Thoracic aorta (tissue), 2 donors: ENCODE results near the gene RASAL2. TPM values are rescaled to one million over a fixed set of nuclear protein-coding genes. Genes with fewer than 3 reads are reported as not detected.
A peak's percentile ranks its signal among the peaks of the same experiment; 100 is the strongest.

ENCODE experiments used
- ATAC-seq: fragments of 150-250 bp; one replicate; pipeline ENCODE4 v1.8.0; 2017; ENCODE audit warnings: low read depth; ENCODE audit not compliant: insufficient number of reproducible peaks, low FRiP score
- DNase-seq: peaks from one replicate; pipeline ENCODE4 v3.0.0-alpha.2; 2020; ENCODE audit warnings: low spot score
- H3K27ac ChIP-seq, 2 donors: fragments of 200-600 bp; sonication (generic); 1 replicate in 1 of 2; 2 replicates in 1 of 2; pipeline ENCODE4 v1.5.1; 2016; ENCODE audit warnings: mild to moderate bottlenecking in 2 of 2, moderate library complexity in 2 of 2
- H3K27me3 ChIP-seq: fragments of 200-600 bp; sonication (generic); replicated peaks from 2 replicates; pipeline ENCODE4 v1.6.0; 2016; ENCODE audit warnings: mild to moderate bottlenecking; ENCODE audit not compliant: insufficient read depth
- H3K36me3 ChIP-seq: fragments of 200-600 bp; sonication (generic); one replicate; pipeline ENCODE4 v1.5.1; 2016
- H3K4me1 ChIP-seq, 2 donors: fragments of 200-600 bp; sonication (generic); 1 replicate in 1 of 2; 2 replicates in 1 of 2; pipeline versions ENCODE4 v1.5.1 to v1.6.0; 2016; ENCODE audit warnings: low read depth in 2 of 2, mild to moderate bottlenecking in 1 of 2; ENCODE audit not compliant: control insufficient read depth in 1 of 2
- H3K4me3 ChIP-seq: fragments of 200-600 bp; sonication (generic); 2 replicates; pipeline ENCODE4 v1.5.1; 2016; ENCODE audit warnings: mild to moderate bottlenecking
- H3K9me3 ChIP-seq: fragments of 200-600 bp; sonication (generic); 2 replicates; pipeline ENCODE4 v1.5.1; 2016
- CTCF ChIP-seq: fragments of 200-600 bp; sonication (generic); IDR thresholded peaks from one replicate; pipeline ENCODE4 v1.5.1; 2019; ENCODE audit warnings: antibody characterized with exemption
- total RNA-seq, 2 donors: library from RNA; depleted of rRNA; stranded (reverse); fragments of >200 nt; gene quantifications; one replicate each; pipeline versions ENCODE4 v1.1.0 to v1.2.3, GENCODE V29; 2016

Gene RASAL2
- total RNA-seq, 2 donors from 2014 or later = 38.0 to 45.1 TPM

GRCh38 chr1:178497903-178498478, 404.1 kb downstream of the RASAL2 start:
- no peak for TF ChIP-seq CTCF
- H3K36me3 ChIP-seq = no peaks in the 10 kb centered on the region
- no peaks in the 10 kb centered on the region for H3K27me3 ChIP-seq
- no peak overlapping the region for H3K4me3 ChIP-seq
- no peak overlapping the region for H3K27ac ChIP-seq
- H3K4me1 ChIP-seq = no peaks in the 10 kb centered on the region
- DNase-seq (no peak), ATAC-seq (no peak)
- H3K9me3 ChIP-seq = no peaks in the 10 kb centered on the region

- Histone ChIP-seq H3K27me3 (no peaks in the 10 kb centered on the region), H3K9me3 (no peaks in the 10 kb centered on the region), H3K4me3 (no peak overlapping the region), H3K4me1 (no peaks in the 10 kb centered on the region), H3K27ac (no peak overlapping the region), H3K36me3 (no peaks in the 10 kb centered on the region)
- no peak for TF ChIP-seq CTCF
- no peak for ATAC-seq
- DNase-seq = no peak
Measured at GRCh38 chr1:178498896-178499675, 405.2 kb downstream of the RASAL2 start.

- peak; percentile 28 for TF ChIP-seq CTCF
- no peaks in the 10 kb centered on the region for H3K4me1 ChIP-seq
- no peaks in the 10 kb centered on the region for H3K27me3 ChIP-seq
- no peak overlapping the region for H3K27ac ChIP-seq
- ATAC-seq (no peak), DNase-seq (no peak)
- no peaks in the 10 kb centered on the region for H3K36me3 ChIP-seq
- H3K9me3 ChIP-seq = no peaks in the 10 kb centered on the region
- H3K4me3 ChIP-seq = no peak overlapping the region
Measured at GRCh38 chr1:178500091-178500770, 406.3 kb downstream of the RASAL2 start.

- DNase-seq (no peak), ATAC-seq (no peak)
- no peak for TF ChIP-seq CTCF
- Histone ChIP-seq H3K4me1 (no peaks in the 10 kb centered on the region), H3K9me3 (no peaks in the 10 kb centered on the region), H3K27ac (no peak overlapping the region), H3K27me3 (no peaks in the 10 kb centered on the region), H3K4me3 (no peak overlapping the region), H3K36me3 (no peaks in the 10 kb centered on the region)
Measured at GRCh38 chr1:178500936-178501554, 407.1 kb downstream of the RASAL2 start.

- Histone ChIP-seq H3K9me3 (no peaks in the 10 kb centered on the region), H3K27ac (no peak overlapping the region), H3K27me3 (no peaks in the 10 kb centered on the region), H3K4me3 (no peak overlapping the region), H3K36me3 (no peaks in the 10 kb centered on the region), H3K4me1 (no peaks in the 10 kb centered on the region)
- peak; percentile 80 for TF ChIP-seq CTCF
- ATAC-seq (no peak), DNase-seq (no peak)
Measured at GRCh38 chr1:178501705-178502329, 407.9 kb downstream of the RASAL2 start.
